HG03159 (cell line): ENCODE results near the gene FCRL6.

ENCODE experiments used
- ATAC-seq: cut with Tn5 transposase; IDR thresholded peaks from one replicate; pipeline ENCODE4 v1.9.1; 2021; ENCODE audit warnings: mild to moderate bottlenecking, moderate library complexity; ENCODE audit not compliant: unreplicated experiment

The FCRL6 gene

DNA sequence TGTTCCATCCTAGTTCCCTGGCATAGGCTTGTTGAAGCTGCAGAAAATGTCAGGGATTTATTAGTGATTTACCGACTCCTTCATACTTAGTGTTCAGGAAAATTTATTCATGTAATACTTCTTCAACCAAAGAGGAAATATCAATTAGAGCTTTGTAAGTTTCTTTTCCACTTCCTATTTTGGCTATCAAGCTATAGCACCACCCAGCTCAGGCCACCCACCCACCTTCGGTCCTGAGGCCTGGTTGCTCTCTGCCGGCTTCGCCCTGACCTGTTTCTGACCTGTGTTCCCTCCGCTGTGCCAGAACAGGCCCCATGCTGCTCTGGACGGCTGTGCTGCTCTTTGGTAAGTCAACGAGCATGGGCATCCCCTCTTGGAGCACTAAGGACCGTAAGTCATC is at the start of gene FCRL6:
Gene FCRL6, plus strand, starts transcription at position 250 of the 400 bp plus-strand sequence. Its CDS starts 65 bp downstream, at position 315.
- no peak for ATAC-seq

DNA sequence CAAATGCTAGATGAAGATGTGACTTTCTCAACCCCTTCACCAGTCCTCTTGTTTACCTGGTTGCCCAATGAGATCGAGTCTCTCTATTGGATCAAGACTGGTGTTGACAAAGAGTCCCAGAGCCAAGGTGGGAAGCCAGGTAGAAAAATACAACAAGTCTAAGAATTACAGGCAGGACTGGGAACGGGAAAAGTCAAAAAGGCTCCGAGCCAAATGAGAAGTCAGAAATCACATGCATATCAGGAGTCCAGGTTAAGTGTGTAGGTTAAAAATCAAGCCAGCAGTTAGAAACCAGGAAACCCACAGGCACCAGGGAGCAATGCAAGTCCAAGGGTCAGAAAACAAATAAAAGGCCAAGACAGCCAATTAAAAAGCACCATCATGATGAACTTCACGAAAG is 48.8 kb upstream of the FCRL6 start:
- no peak for ATAC-seq

DNA sequence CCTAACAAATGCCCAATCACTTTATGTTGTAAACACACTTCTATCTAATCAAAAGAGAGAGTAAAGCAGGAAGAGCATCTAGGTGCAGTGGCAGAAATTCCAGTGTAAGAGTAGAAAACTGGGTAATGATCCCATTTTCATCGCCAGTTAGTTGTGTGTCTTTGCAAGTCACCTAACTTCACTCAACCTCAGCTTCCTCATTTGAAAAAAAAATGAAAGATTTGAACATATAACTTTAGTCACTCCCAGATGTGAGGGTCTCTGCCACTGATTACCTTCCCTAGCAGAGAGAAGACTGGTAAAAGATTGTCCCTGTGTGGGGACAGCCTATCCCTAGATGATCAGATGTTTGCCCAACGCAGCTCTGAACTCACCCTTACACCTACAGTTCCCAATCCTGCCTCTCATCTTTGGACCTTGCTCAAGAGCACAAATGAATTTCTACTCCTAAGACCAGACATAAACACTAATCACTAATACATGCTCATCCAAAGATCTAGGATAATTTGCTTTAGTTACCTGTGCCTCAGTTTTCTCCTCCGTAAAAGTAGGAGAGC is 46.6 kb upstream of the FCRL6 start:
- no peak for ATAC-seq

DNA sequence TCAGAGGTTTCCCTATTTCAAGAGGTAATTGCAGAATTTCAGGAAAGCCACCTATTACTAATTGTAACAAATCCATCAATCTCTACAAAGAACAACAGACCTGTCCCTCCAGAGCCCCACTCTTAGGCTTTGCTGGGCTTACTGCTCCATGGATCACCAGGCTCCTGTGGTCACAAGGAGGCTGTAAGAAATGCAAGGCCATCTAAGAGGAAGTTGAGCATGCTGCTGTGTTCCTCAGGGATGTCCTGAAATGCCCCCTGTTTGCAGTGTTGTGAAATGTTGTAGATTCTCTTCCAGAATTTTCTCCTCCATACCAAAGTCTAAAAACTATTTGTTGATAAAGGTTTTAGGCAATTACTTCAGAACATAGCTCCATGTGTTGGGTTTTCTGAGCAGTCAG is 45.8 kb upstream of the FCRL6 start:
- ATAC-seq = no peak

DNA sequence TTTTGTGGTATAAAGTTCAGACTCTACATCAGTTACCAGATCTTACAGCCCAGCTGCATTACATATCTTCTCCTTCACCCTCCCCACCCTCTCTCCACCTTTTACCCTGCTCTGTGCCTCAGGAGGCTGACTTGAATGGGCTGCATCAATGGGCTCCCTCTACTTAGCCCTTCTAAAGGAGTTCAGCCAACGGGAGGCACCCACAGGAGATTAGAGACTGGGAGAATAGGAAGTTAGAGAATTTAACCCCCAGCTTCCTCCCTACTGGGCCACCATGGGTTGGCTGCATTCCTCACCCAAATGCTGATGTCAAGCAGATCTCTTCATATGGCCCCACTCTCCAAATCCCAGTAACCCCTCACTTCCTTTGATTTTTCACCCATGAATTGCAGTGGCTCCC is 38.5 kb upstream of the FCRL6 start:
- no peak for ATAC-seq

GRCh38 chr1:159765806-159766205 is 36.4 kb upstream of the FCRL6 start:
- no peak for ATAC-seq

DNA sequence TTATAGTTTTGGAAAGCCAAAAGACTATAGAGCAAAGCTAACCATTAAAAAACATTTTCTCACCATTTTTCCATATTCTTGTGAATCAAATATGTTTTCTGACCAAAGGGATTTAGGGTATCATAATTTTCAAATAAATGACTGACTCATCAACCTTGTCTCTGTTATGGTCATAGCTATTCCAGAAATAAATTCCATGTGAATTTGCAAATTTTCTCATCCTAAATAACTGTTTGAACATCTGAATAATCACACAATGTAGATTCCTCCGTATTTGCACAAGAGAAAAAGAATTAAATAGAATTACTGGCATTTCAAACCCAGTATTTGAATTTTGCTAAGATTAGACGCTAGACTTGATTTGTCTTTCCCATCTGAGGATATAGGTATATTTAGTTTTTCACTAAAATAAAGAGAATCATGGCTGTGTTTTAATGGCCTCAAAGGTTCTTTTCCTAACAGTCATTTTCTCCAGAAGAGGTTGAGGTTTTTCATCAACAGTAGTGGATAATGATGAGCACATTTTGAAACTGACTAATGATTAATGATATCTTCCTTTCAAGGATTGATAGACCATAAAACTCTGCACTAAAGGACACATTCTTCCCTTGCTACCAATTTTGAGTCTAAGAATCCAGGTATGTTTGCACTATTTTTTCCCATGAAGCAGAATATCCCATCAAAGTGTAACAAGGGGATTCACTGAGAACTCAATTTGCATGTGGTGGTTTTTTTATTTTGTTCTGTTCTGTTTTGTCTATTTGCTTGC is 30.8 kb upstream of the FCRL6 start:
- ATAC-seq = no peak

DNA sequence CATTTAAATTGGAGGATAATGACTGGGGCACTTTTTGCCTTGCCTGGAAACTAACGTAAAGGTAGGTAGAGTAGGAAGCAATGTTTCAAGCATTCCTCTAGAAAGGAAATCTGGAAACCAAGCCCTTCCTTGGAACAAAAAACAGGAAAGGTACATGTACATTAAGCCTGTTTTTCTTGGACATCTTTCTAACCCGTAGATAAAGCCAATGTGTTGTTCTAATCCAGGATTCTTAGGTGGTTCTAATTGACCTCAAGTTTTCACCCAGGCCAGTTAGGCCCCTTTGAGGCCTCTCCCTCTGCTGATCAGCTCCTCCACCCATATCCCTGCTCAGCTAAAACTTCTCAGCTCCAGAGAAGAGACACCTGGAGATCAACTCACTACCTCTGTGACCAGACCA is 27.7 kb upstream of the FCRL6 start:
- ATAC-seq = no peak

DNA sequence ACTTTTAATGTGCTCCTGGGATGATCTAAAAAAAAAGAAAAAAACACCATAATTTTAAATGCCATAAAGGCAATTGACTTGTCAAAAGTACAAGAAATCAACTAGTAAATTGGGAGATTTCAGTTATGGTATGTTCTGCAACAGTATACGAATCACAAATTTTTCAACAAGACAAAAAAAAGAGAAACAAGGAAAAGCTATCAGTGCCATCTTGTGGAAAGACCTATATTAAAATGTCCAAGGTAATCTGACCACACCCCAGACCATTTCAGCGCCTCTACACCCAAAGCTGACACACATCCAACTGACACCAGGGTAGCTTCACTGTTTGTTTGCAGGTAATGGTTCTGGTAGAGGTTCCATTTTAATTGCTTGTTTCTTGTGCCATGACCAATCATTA is 26.4 kb upstream of the FCRL6 start:
- no peak for ATAC-seq

DNA sequence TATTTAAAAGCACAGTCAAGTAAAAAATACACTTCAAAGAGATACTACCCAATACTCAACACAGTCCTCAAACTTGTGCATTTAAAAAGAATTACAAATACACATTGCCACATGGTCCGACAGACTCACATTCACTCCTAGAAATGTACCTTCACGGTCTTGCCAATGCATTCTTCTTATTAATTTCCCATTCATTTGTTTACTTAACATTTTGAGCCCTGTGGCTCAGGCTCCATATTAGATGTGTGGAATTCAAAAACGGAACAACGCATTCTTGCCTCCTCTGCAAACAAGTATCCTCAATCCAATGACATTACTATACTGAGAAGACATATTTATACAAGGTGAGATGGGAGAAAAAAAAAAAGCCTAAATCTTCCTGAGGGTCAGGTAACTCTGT is 23.9 kb upstream of the FCRL6 start:
- no peak for ATAC-seq

GRCh38 chr1:159779403-159779851 is 22.7 kb upstream of the FCRL6 start:
- no peak for ATAC-seq

DNA sequence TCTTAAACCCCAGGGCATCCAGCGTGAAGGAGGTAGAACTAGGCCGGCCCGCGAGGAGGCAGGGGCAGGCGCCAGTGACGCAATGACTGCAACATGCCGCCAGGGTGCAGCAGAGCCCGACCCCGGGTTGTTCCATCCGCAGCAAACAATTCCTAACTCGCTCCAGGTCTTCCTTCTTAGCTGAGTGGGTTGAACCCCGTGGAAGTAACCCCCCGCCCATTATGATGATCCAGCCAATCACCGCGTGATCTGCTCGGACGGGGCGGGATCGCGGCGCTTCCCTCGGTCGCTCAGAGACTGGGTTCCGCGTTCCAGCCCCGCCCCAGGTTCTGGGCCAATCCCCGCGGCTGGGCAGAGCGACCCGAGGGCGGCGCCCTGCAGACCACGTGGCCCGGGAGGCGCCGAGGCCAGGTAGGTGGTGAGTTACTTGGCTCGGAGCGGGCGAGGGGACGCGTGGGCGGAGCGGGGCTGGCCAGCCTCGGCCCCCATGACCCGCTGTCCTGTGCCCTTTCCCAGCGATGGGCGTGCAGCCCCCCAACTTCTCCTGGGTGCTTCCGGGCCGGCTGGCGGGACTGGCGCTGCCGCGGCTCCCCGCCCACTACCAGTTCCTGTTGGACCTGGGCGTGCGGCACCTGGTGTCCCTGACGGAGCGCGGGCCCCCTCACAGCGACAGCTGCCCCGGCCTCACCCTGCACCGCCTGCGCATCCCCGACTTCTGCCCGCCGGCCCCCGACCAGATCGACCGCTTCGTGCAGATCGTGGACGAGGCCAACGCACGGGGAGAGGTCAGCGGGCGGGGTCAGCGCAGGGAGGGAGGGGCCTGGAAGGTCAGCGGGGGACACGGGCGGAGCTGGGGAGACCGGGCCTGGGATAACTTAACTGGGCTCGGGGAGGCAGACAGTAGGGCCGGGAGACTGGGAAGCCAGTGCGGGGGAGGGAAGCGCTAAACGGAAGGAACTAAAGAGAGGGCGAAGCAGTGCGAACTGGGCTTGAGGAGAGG is 21.3 kb upstream of the FCRL6 start, which contains the start of gene DUSP23:
Gene DUSP23, plus strand, starts transcription at position 380 of the 1,000 bp plus-strand sequence. Its CDS starts 139 bp downstream, at position 519.
- ATAC-seq = peak; percentile 98

GRCh38 chr1:159781992-159782391 is 20.2 kb upstream of the FCRL6 start:
- ATAC-seq = no peak

DNA sequence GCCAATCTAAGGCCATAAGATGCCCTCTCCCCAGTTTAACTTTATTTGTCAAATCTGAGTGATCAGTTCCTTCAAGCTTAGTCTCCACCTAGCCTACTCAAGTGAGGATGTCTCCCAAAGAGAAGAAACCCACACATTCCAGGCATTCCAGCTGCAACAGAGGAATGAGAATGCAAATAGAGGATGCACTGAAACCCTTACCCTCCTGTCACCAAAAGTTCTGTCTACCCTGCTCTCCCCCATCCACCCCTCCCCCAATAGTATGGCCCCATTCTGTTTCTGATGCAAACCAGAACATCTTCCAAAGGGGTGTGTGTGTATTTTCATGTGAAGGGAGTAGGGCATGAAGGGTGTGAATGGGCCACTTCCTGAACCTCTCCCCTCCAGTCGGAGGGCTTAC is 18.4 kb upstream of the FCRL6 start:
- no peak for ATAC-seq

- ATAC-seq = no peak
These were observed 15.7 kb upstream of the FCRL6 start for GRCh38 chr1:159786465-159786864.

GRCh38 chr1:159786966-159787365 is 15.2 kb upstream of the FCRL6 start:
- no peak for ATAC-seq

- ATAC-seq = no peak
These were observed 11.8 kb upstream of the FCRL6 start for GRCh38 chr1:159790237-159790917.

GRCh38 chr1:159791031-159791430 is 11.1 kb upstream of the FCRL6 start:
- no peak for ATAC-seq

DNA sequence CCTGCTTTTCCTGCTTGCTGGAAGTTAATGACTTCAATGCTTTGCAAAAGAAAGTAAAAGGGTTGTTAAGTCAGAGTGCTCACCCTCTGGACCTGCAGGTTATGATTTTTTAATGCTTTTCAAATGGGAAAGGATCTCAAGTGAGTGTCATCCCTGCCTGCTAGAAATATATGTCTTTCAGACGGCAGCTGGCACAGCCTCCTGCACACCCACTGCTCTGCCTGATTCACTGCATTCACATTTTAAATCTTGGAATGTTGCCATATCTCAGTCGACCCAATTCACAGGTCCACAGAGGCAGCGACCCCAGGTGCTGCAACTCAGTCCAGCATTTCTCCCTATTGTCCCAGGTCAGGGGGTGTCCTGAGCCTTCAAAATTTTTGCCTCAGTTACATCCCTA is 10.7 kb upstream of the FCRL6 start:
- ATAC-seq = no peak

- no peak for ATAC-seq
These were observed 6.6 kb upstream of the FCRL6 start for GRCh38 chr1:159795534-159795933.

GRCh38 chr1:159798893-159799292 is 3.3 kb upstream of the FCRL6 start:
- ATAC-seq = no peak
